Measurements from ENCODE around the gene HDAC5.
A peak's percentile ranks its signal among the peaks of the same experiment; 100 is the strongest.

HDAC5 gene

GRCh38 chr17:44119798-44120197, 3.6 kb downstream of the HDAC5 start:
- no peak for TF ChIP-seq Cebpa-rat (IDR thresholded peaks at IDR 0.05)
- Histone ChIP-seq H3K27me3 (no peaks in the 10 kb centered on the region), H3K4me2 (peak overlapping the region; percentile 33), H3K9me3 (no peaks in the 10 kb centered on the region), H4K20me1 (peaks cover 83% of the 10 kb centered on the region), H3K36me3 (peaks cover 50% of the 10 kb centered on the region), H3K4me1 (peaks cover 89% of the 10 kb centered on the region), H3K9ac (peak overlapping the region; percentile 40; the same call in 1 of the 2 replicates), H3K27ac (0 out of 2 replicates have a peak overlapping the region, but pooled peaks have one; percentile 28), H3K4me3 (no peak overlapping the region)

GRCh38 chr17:44119062-44119461, 4.4 kb downstream of the HDAC5 start:
- H3K27ac ChIP-seq, result peak overlapping the region; percentile 28; the same call in 1 of the 2 replicates

GRCh38 chr17:44118427-44119050, 4.9 kb downstream of the HDAC5 start:
- H3K36me3 ChIP-seq, result peaks cover 63% of the 10 kb centered on the region
- H3K4me3 ChIP-seq, result no peak overlapping the region
- peak overlapping the region; percentile 33 for H3K4me2 ChIP-seq
- H3K4me1 ChIP-seq, result peaks cover 93% of the 10 kb centered on the region
- H3K9ac ChIP-seq, result 0 out of 2 replicates have a peak overlapping the region, but pooled peaks have one; percentile 40
- no peaks in the 10 kb centered on the region for H3K27me3 ChIP-seq
- no peak for TF ChIP-seq Cebpa-rat (IDR thresholded peaks at IDR 0.05)
- peaks cover 95% of the 10 kb centered on the region for H4K20me1 ChIP-seq
- H3K9me3 ChIP-seq, result no peaks in the 10 kb centered on the region
- 0 out of 2 replicates have a peak overlapping the region, but pooled peaks have one; percentile 28 for H3K27ac ChIP-seq

More at GRCh38 chr17:44119062-44119461, 4.4 kb downstream of the HDAC5 start:
- no peak for TF ChIP-seq Cebpa-rat (IDR thresholded peaks at IDR 0.05)
- peaks cover 89% of the 10 kb centered on the region for H3K4me1 ChIP-seq
- peaks cover 90% of the 10 kb centered on the region for H4K20me1 ChIP-seq
- H3K36me3 ChIP-seq, result peaks cover 57% of the 10 kb centered on the region
- H3K4me2 ChIP-seq, result peak overlapping the region; percentile 33
- H3K27me3 ChIP-seq, result no peaks in the 10 kb centered on the region
- peak overlapping the region; percentile 40; the same call in 1 of the 2 replicates for H3K9ac ChIP-seq
- H3K9me3 ChIP-seq, result no peaks in the 10 kb centered on the region
- H3K4me3 ChIP-seq, result no peak overlapping the region

GRCh38 chr17:44117351-44117750, 6.1 kb downstream of the HDAC5 start:
- Histone ChIP-seq H3K9ac (peak overlapping the region; percentile 85; the same call in 1 of the 2 replicates), H3K27me3 (no peaks in the 10 kb centered on the region), H3K27ac (peak overlapping the region; percentile 88; the same call in 1 of the 2 replicates), H3K4me2 (peak overlapping the region; percentile 99), H3K36me3 (peaks cover 65% of the 10 kb centered on the region), H3K4me1 (peaks cover 100% of the 10 kb centered on the region), H3K9me3 (no peaks in the 10 kb centered on the region), H4K20me1 (peaks cover 100% of the 10 kb centered on the region), H3K4me3 (no peak overlapping the region)
- no peak for TF ChIP-seq Cebpa-rat (IDR thresholded peaks at IDR 0.05)

- Histone ChIP-seq H3K27me3 (no peaks in the 10 kb centered on the region), H3K4me3 (no peak overlapping the region), H3K9ac (peak overlapping the region; percentile 85), H4K20me1 (peaks cover 90% of the 10 kb centered on the region), H3K4me2 (peak overlapping the region; percentile 99), H3K9me3 (no peaks in the 10 kb centered on the region), H3K36me3 (peaks cover 65% of the 10 kb centered on the region), H3K27ac (peak overlapping the region; percentile 88), H3K4me1 (peaks cover 97% of the 10 kb centered on the region)
- no peak for TF ChIP-seq Cebpa-rat (IDR thresholded peaks at IDR 0.05)
These were observed 7.6 kb downstream of the HDAC5 start for GRCh38 chr17:44115585-44116415.

- H4K20me1 ChIP-seq, result peaks cover 90% of the 10 kb centered on the region
- peak overlapping the region; percentile 85; the same call in 1 of the 2 replicates for H3K9ac ChIP-seq
- TF ChIP-seq Cebpa-rat (IDR thresholded peaks at IDR 0.05), result no peak
- H3K27ac ChIP-seq, result peak overlapping the region; percentile 88
- no peaks in the 10 kb centered on the region for H3K27me3 ChIP-seq
- peaks cover 53% of the 10 kb centered on the region for H3K36me3 ChIP-seq
- H3K4me2 ChIP-seq, result peak overlapping the region; percentile 99
- H3K9me3 ChIP-seq, result no peaks in the 10 kb centered on the region
- H3K4me1 ChIP-seq, result peaks cover 97% of the 10 kb centered on the region
- no peak overlapping the region for H3K4me3 ChIP-seq
These were observed 9.3 kb downstream of the HDAC5 start for GRCh38 chr17:44113868-44114840.

- peak overlapping the region; percentile 85 for H3K9ac ChIP-seq
- TF ChIP-seq Cebpa-rat (IDR thresholded peaks at IDR 0.05), result no peak
- H3K36me3 ChIP-seq, result peaks cover 52% of the 10 kb centered on the region
- H3K27me3 ChIP-seq, result no peaks in the 10 kb centered on the region
- H3K4me3 ChIP-seq, result no peak overlapping the region
- peaks cover 90% of the 10 kb centered on the region for H4K20me1 ChIP-seq
- no peaks in the 10 kb centered on the region for H3K9me3 ChIP-seq
- H3K4me2 ChIP-seq, result peak overlapping the region; percentile 99
- peaks cover 97% of the 10 kb centered on the region for H3K4me1 ChIP-seq
- H3K27ac ChIP-seq, result peak overlapping the region; percentile 88
These were observed 10.1 kb downstream of the HDAC5 start for GRCh38 chr17:44113382-44113781.

- Histone ChIP-seq H4K20me1 (peaks cover 90% of the 10 kb centered on the region), H3K36me3 (peaks cover 52% of the 10 kb centered on the region), H3K9ac (peak overlapping the region; percentile 85), H3K4me2 (peak overlapping the region; percentile 99), H3K4me3 (peak overlapping the region; percentile 73; the same call in 1 of the 2 replicates), H3K4me1 (peaks cover 97% of the 10 kb centered on the region), H3K9me3 (no peaks in the 10 kb centered on the region), H3K27ac (peak overlapping the region; percentile 88), H3K27me3 (no peaks in the 10 kb centered on the region)
- TF ChIP-seq Cebpa-rat (IDR thresholded peaks at IDR 0.05), result no peak
These were observed 10.9 kb downstream of the HDAC5 start for GRCh38 chr17:44112284-44113280.
